MM.1S (cell line): ENCODE data around the gene C16orf82.

ENCODE experiments used
- DNase-seq: peaks from one replicate; pipeline ENCODE4 v3.0.0-alpha.2; 2015
- H2AFZ ChIP-seq: fragments of 300-600 bp; sonication (generic); 2 replicates; pipeline ENCODE4 v1.6.0; 2016; ENCODE audit warnings: antibody characterized with exemption, low read length
- H3F3A ChIP-seq: fragments of 300-600 bp; sonication (generic); 2 replicates; pipeline ENCODE4 v1.6.1; 2016; ENCODE audit warnings: mild to moderate bottlenecking, antibody characterized with exemption, low read length, moderate library complexity, mixed read lengths; ENCODE audit not compliant: insufficient read depth
- H3K27ac ChIP-seq: fragments of 300-600 bp; sonication (generic); 2 replicates; pipeline ENCODE4 v1.5.1; 2016; ENCODE audit warnings: mild to moderate bottlenecking, low read length
- H3K27me3 ChIP-seq: fragments of 300-600 bp; sonication (generic); replicated peaks from 2 replicates; pipeline ENCODE4 v1.6.0; 2016; ENCODE audit warnings: low read length; ENCODE audit not compliant: insufficient read depth
- H3K36me3 ChIP-seq: fragments of 300-600 bp; sonication (generic); replicated peaks from 2 replicates; pipeline ENCODE4 v1.6.1; 2016; ENCODE audit warnings: mild to moderate bottlenecking, low read length, mixed read lengths; ENCODE audit not compliant: insufficient read depth
- H3K4me1 ChIP-seq: fragments of 300-600 bp; sonication (generic); 2 replicates; pipeline ENCODE4 v1.6.1; 2016; ENCODE audit warnings: low read length, mixed read lengths
- H3K4me2 ChIP-seq: fragments of 300-600 bp; sonication (generic); 2 replicates; pipeline ENCODE4 v1.6.0; 2016; ENCODE audit warnings: low read depth, low read length
- H3K4me3 ChIP-seq: fragments of 300-600 bp; sonication (generic); 2 replicates; pipeline ENCODE4 v1.5.1; 2016; ENCODE audit warnings: low read length, mixed read lengths
- H3K79me2 ChIP-seq: fragments of 300-600 bp; sonication (generic); 2 replicates; pipeline ENCODE4 v1.6.1; 2016; ENCODE audit warnings: mixed run types, low read length, mixed read lengths
- H3K9ac ChIP-seq: fragments of 300-600 bp; sonication (generic); 2 replicates; pipeline ENCODE4 v1.6.1; 2016; ENCODE audit warnings: low read length, mixed read lengths
- H3K9me2 ChIP-seq: fragments of 300-600 bp; sonication (generic); replicated peaks from 2 replicates; pipeline ENCODE4 v1.6.1; 2016; ENCODE audit warnings: mild to moderate bottlenecking, low read length, mixed read lengths; ENCODE audit not compliant: insufficient read depth
- H3K9me3 ChIP-seq: fragments of 300-600 bp; sonication (generic); replicated peaks from 2 replicates; pipeline ENCODE4 v1.6.1; 2016; ENCODE audit warnings: mild to moderate bottlenecking, low read length, mixed read lengths; ENCODE audit not compliant: insufficient read depth
- H4K20me1 ChIP-seq: fragments of 300-600 bp; sonication (generic); 2 replicates; pipeline ENCODE4 v1.6.1; 2016; ENCODE audit warnings: mild to moderate bottlenecking, low read length, moderate library complexity, mixed read lengths; ENCODE audit not compliant: insufficient read depth
- EZH2 ChIP-seq: fragments of 300-600 bp; sonication (generic); optimal IDR thresholded peaks from 2 replicates; pipeline ENCODE3; 2017; ENCODE audit warnings: low read depth, mild to moderate bottlenecking, antibody characterized with exemption, low read length, mixed read lengths
- EZH2phosphoT487 ChIP-seq: fragments of 300-600 bp; sonication (generic); IDR thresholded peaks from 2 replicates; pipeline ENCODE4 v1.6.1; 2018; ENCODE audit warnings: antibody characterized with exemption, low read length
- TF ChIP-seq, protein P1 (sequence below): fragments of 300-600 bp; sonication (generic); IDR thresholded peaks from 2 replicates; pipeline ENCODE4 v1.5.1; 2016; ENCODE audit warnings: antibody characterized with exemption, low read length, mixed read lengths

The C16orf82 gene

DNA sequence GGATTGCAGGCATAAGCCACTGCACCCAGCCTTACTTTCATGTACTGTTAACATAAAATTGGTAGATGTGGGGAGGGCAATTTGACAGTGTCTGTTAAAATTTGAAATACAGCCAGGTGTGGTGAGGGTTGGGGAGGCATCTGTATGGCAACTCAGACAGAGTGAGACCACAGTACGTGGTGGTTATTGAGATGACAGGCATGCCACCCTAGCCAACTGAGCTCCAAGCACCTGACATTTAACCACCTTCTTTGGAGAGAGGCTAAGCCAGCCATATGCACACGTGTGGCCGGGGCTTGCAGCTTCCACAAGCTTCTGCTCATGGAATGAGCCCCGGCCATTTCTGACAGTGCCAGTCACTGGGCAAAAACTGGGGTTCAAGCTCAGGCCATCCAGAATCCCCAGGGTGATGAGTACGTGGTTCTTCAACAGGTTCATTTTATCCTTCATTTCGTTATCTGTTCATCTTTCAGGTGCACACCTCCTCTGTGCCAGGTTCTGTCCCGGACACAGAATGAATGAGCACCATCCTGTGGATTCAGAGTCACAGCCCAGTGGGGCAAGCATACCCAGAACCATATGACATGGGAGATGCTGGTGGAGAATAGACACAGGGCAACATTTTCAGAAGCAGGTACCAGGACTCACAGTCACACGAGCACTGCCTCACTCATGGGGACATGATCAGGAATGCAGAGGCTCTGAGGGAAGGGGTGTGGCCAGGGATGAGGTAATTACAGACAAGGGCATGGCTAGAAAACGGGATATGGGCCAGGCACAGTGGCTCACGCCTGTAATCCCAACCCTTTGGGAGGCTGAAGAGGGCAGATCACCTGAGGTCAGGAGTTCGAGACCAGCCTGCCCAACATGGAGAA lies 36.2 kb downstream of the C16orf82 start:
- no peaks in the 10 kb centered on the region for H3K27me3 ChIP-seq
- no peak overlapping the region for H3K4me2 ChIP-seq
- no peaks in the 10 kb centered on the region for H3K36me3 ChIP-seq
- no peaks in the 10 kb centered on the region for H3K4me1 ChIP-seq
- no peak overlapping the region for H3K27ac ChIP-seq
- no peaks in the 10 kb centered on the region for H3F3A ChIP-seq
- no peak for TF ChIP-seq EZH2
- no peak for TF ChIP-seq EZH2phosphoT487
- TF ChIP-seq, protein P1, sequence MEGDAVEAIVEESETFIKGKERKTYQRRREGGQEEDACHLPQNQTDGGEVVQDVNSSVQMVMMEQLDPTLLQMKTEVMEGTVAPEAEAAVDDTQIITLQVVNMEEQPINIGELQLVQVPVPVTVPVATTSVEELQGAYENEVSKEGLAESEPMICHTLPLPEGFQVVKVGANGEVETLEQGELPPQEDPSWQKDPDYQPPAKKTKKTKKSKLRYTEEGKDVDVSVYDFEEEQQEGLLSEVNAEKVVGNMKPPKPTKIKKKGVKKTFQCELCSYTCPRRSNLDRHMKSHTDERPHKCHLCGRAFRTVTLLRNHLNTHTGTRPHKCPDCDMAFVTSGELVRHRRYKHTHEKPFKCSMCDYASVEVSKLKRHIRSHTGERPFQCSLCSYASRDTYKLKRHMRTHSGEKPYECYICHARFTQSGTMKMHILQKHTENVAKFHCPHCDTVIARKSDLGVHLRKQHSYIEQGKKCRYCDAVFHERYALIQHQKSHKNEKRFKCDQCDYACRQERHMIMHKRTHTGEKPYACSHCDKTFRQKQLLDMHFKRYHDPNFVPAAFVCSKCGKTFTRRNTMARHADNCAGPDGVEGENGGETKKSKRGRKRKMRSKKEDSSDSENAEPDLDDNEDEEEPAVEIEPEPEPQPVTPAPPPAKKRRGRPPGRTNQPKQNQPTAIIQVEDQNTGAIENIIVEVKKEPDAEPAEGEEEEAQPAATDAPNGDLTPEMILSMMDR, result no peak
- no peak overlapping the region for H3K4me3 ChIP-seq
- H3K79me2 ChIP-seq, result no peaks in the 10 kb centered on the region
- no peak overlapping the region for H2AFZ ChIP-seq
- H3K9me2 ChIP-seq, result no peaks in the 10 kb centered on the region
- no peaks in the 10 kb centered on the region for H4K20me1 ChIP-seq
- no peak for DNase-seq
- no peaks in the 10 kb centered on the region for H3K9me3 ChIP-seq
- H3K9ac ChIP-seq, result no peak overlapping the region

DNA sequence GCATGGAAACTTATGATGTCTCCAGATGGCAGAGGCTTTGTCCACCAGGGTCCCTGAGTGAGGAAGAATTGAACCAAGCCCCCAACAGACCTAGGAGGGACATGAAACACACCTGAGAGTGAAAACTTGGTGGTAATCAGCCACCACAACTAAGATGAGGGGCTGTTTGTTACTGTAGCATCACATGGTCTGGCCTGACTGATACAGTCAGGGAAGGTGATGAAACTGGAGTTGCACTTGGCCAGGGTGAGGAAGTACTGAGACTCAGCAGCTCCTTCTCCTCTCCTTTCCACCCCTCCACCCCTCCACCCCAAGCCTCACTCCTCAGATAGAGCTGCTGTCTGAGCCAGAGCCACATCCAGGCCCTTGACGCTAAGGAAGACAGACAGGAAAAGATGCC lies 37.2 kb downstream of the C16orf82 start:
- Histone ChIP-seq H3K27me3 (no peaks in the 10 kb centered on the region), H3K9me2 (no peaks in the 10 kb centered on the region), H3K36me3 (no peaks in the 10 kb centered on the region), H3K4me1 (no peaks in the 10 kb centered on the region), H3K4me3 (no peak overlapping the region), H3F3A (no peaks in the 10 kb centered on the region), H2AFZ (no peak overlapping the region), H3K79me2 (no peaks in the 10 kb centered on the region), H3K27ac (no peak overlapping the region), H3K9ac (no peak overlapping the region), H3K4me2 (no peak overlapping the region), H4K20me1 (no peaks in the 10 kb centered on the region), H3K9me3 (no peaks in the 10 kb centered on the region)
- DNase-seq, result no peak
- TF ChIP-seq, protein P1, result no peak
- no peak for TF ChIP-seq EZH2
- TF ChIP-seq EZH2phosphoT487, result no peak

DNA sequence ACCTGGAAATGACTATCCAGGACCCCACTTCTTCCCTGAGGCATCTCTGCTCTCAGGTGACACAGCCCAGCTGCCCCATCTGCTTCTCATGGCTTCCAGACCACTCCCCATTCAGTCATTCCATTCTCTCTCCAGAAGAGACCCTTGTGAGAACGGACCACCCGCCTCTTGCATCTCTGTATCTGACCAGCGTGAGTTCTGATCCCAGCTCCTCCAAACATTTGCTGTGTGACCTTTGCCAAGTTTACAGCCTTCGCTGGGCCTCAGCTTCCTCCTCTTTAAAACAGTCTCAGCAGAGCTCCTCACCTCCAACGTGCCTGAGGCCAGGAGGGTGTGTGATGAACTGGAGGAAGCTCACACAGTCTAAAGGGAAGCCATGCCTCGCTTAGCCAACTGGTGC lies 39.6 kb downstream of the C16orf82 start:
- TF ChIP-seq EZH2 (no peak), EZH2phosphoT487 (no peak)
- TF ChIP-seq, protein P1, result no peak
- no peak overlapping the region for H3K9ac ChIP-seq
- H3K4me1 ChIP-seq, result no peaks in the 10 kb centered on the region
- no peaks in the 10 kb centered on the region for H3K36me3 ChIP-seq
- H3F3A ChIP-seq, result no peaks in the 10 kb centered on the region
- no peaks in the 10 kb centered on the region for H3K27me3 ChIP-seq
- no peak for DNase-seq
- H2AFZ ChIP-seq, result no peak overlapping the region
- H3K4me2 ChIP-seq, result no peak overlapping the region
- no peak overlapping the region for H3K27ac ChIP-seq
- no peaks in the 10 kb centered on the region for H3K79me2 ChIP-seq
- H3K9me3 ChIP-seq, result no peaks in the 10 kb centered on the region
- no peaks in the 10 kb centered on the region for H3K9me2 ChIP-seq
- H4K20me1 ChIP-seq, result no peaks in the 10 kb centered on the region
- no peak overlapping the region for H3K4me3 ChIP-seq
